ENCODE results near the gene CARS1. TPM values are rescaled to one million over a fixed set of nuclear protein-coding genes. Genes with fewer than 3 reads are reported as not detected.

CARS1 gene
- total RNA-seq, 1 donor from 2014 or later, result 134 TPM

GRCh38 chr11:3000032-3000961 is 56.9 kb downstream of the CARS1 start:
- no peak for TF ChIP-seq CTCF (IDR thresholded peaks at IDR 0.05)
- no peaks in the 10 kb centered on the region for H3K9me3 Mint-ChIP-seq (ENCODE audit: unreplicated experiment)
- peaks cover 45% of the 10 kb centered on the region for H3K4me1 Mint-ChIP-seq (ENCODE audit: unreplicated experiment)
- H3K36me3 Mint-ChIP-seq (ENCODE audit: unreplicated experiment), result peaks cover 39% of the 10 kb centered on the region
- H3K27me3 Mint-ChIP-seq (ENCODE audit: unreplicated experiment), result no peaks in the 10 kb centered on the region
- H3K27ac Mint-ChIP-seq (ENCODE audit: unreplicated experiment), result peak overlapping the region; percentile 89
- H3K4me3 Mint-ChIP-seq (ENCODE audit: unreplicated experiment), result no peak overlapping the region
- peak; percentile 91 for DNase-seq (ENCODE audit: extremely low spot score, unreplicated experiment)

- no peak for TF ChIP-seq CTCF (IDR thresholded peaks at IDR 0.05)
- no peaks in the 10 kb centered on the region for H3K27me3 Mint-ChIP-seq (ENCODE audit: unreplicated experiment)
- H3K4me1 Mint-ChIP-seq (ENCODE audit: unreplicated experiment), result peaks cover 45% of the 10 kb centered on the region
- peaks cover 37% of the 10 kb centered on the region for H3K36me3 Mint-ChIP-seq (ENCODE audit: unreplicated experiment)
- no peak overlapping the region for H3K4me3 Mint-ChIP-seq (ENCODE audit: unreplicated experiment)
- DNase-seq (ENCODE audit: extremely low spot score, unreplicated experiment), result no peak
- H3K9me3 Mint-ChIP-seq (ENCODE audit: unreplicated experiment), result no peaks in the 10 kb centered on the region
- peak overlapping the region; percentile 23 for H3K27ac Mint-ChIP-seq (ENCODE audit: unreplicated experiment)
These were observed 57.7 kb downstream of the CARS1 start for GRCh38 chr11:2999464-2999998.

GRCh38 chr11:2998073-2998850 is 59.0 kb downstream of the CARS1 start:
- no peak for TF ChIP-seq CTCF (IDR thresholded peaks at IDR 0.05)
- Mint-ChIP-seq H3K36me3 (ENCODE audit: unreplicated experiment) (peaks cover 24% of the 10 kb centered on the region), H3K9me3 (ENCODE audit: unreplicated experiment) (no peaks in the 10 kb centered on the region), H3K4me3 (ENCODE audit: unreplicated experiment) (no peak overlapping the region), H3K4me1 (ENCODE audit: unreplicated experiment) (peaks cover 44% of the 10 kb centered on the region), H3K27ac (ENCODE audit: unreplicated experiment) (no peak overlapping the region), H3K27me3 (ENCODE audit: unreplicated experiment) (no peaks in the 10 kb centered on the region)
- no peak for DNase-seq (ENCODE audit: extremely low spot score, unreplicated experiment)

- no peak overlapping the region for H3K4me3 Mint-ChIP-seq (ENCODE audit: unreplicated experiment)
- peaks cover 15% of the 10 kb centered on the region for H3K36me3 Mint-ChIP-seq (ENCODE audit: unreplicated experiment)
- TF ChIP-seq CTCF (IDR thresholded peaks at IDR 0.05), result no peak
- no peaks in the 10 kb centered on the region for H3K9me3 Mint-ChIP-seq (ENCODE audit: unreplicated experiment)
- no peak overlapping the region for H3K27ac Mint-ChIP-seq (ENCODE audit: unreplicated experiment)
- no peak for DNase-seq (ENCODE audit: extremely low spot score, unreplicated experiment)
- peaks cover 41% of the 10 kb centered on the region for H3K4me1 Mint-ChIP-seq (ENCODE audit: unreplicated experiment)
- H3K27me3 Mint-ChIP-seq (ENCODE audit: unreplicated experiment), result no peaks in the 10 kb centered on the region
These were observed 59.8 kb downstream of the CARS1 start for GRCh38 chr11:2997406-2997805.

Measured in osteocyte (in vitro differentiated cells).